ENCODE results near the gene HAND1. TPM values are rescaled to one million over a fixed set of nuclear protein-coding genes. Genes with fewer than 3 reads are reported as not detected.
A peak's percentile ranks its signal among the peaks of the same experiment; 100 is the strongest.

The HAND1 gene
- total RNA-seq, 1 donor = not detected

- no peak for DNase-seq (ENCODE audit: low read depth)
- no peak for TF ChIP-seq CTCF (IDR thresholded peaks at IDR 0.05; ENCODE audit: insufficient read depth, low read depth, low read length)
- H3K4me3 ChIP-seq (ENCODE audit: low read depth, low read length) = no peak overlapping the region
Observed at GRCh38 chr5:154481584-154482381, 3.8 kb upstream of the HAND1 start.

GRCh38 chr5:154480847-154481246 lies 2.8 kb upstream of the HAND1 start:
- no peak for DNase-seq (ENCODE audit: low read depth)
- no peak for TF ChIP-seq CTCF (IDR thresholded peaks at IDR 0.05; ENCODE audit: insufficient read depth, low read depth, low read length)
- H3K4me3 ChIP-seq (ENCODE audit: low read depth, low read length) = no peak overlapping the region

GRCh38 chr5:154479944-154480750 lies 2.1 kb upstream of the HAND1 start:
- no peak for DNase-seq (ENCODE audit: low read depth)
- no peak overlapping the region for H3K4me3 ChIP-seq (ENCODE audit: low read depth, low read length)
- no peak for TF ChIP-seq CTCF (IDR thresholded peaks at IDR 0.05; ENCODE audit: insufficient read depth, low read depth, low read length)

- H3K4me3 ChIP-seq (ENCODE audit: low read depth, low read length) = no peak overlapping the region
- no peak for DNase-seq (ENCODE audit: low read depth)
- no peak for TF ChIP-seq CTCF (IDR thresholded peaks at IDR 0.05; ENCODE audit: insufficient read depth, low read depth, low read length)
Observed at GRCh38 chr5:154479160-154479943, 1.3 kb upstream of the HAND1 start.

- no peak for DNase-seq (ENCODE audit: low read depth)
- no peak overlapping the region for H3K4me3 ChIP-seq (ENCODE audit: low read depth, low read length)
- TF ChIP-seq CTCF (IDR thresholded peaks at IDR 0.05; ENCODE audit: insufficient read depth, low read depth, low read length) = no peak
Observed at GRCh38 chr5:154478752-154479159, 729 bp upstream of the HAND1 start.

GRCh38 chr5:154477382-154478223 lies 424 bp downstream of the HAND1 start:
- H3K4me3 ChIP-seq (ENCODE audit: low read depth, low read length) = peak overlapping the region; percentile 22
- no peak for DNase-seq (ENCODE audit: low read depth)
- no peak for TF ChIP-seq CTCF (IDR thresholded peaks at IDR 0.05; ENCODE audit: insufficient read depth, low read depth, low read length)
